GM21723 (cell line): Measurements from ENCODE around the gene PLTP.

ENCODE experiments used
- ATAC-seq: cut with Tn5 transposase; IDR thresholded peaks from one replicate; pipeline ENCODE4 v1.9.1; 2021; ENCODE audit warnings: mild to moderate bottlenecking, moderate library complexity; ENCODE audit not compliant: unreplicated experiment

PLTP gene

GRCh38 chr20:45850926-45851325 lies 61.0 kb downstream of the PLTP start:
- ATAC-seq: no peak

DNA sequence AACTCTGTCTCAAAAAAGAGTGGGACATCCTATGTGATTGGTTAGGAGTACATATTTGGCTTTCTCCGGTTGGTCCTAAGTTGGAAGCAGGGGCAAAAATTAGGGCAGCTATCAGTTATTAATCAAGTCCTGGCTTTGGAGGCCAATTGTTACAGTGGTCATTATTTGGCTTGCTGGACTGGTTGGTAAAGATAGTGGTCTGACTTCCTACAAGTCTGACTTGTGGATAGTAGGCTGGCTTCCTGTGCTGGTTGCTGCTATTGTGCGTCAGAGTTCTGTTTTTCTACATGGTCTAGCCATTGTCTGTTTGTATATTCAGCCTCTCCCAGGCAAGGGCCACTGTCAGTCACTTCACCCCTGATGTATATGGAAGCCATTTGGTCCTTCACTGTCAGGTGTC lies 61.7 kb downstream of the PLTP start:
- ATAC-seq: no peak

- ATAC-seq: no peak
Measured at GRCh38 chr20:45848969-45849582, 62.9 kb downstream of the PLTP start.
